A204.1 (cell line): Measurements from ENCODE around the gene TTC39C.

Source experiments
- FAIRE-seq: peaks from 2 replicates; lab custom pipeline; 2012; peaks lifted over from hg19 to GRCh38; lab: Jason Lieb, UNC

TTC39C gene

GRCh38 chr18:24089515-24090337 lies 75.2 kb downstream of the TTC39C start:
- FAIRE-seq, result no peak

- FAIRE-seq, result no peak
Measured at GRCh38 chr18:24090876-24091275, 76.3 kb downstream of the TTC39C start.

- FAIRE-seq, result no peak
Measured at GRCh38 chr18:24094561-24094960, 80.0 kb downstream of the TTC39C start.

GRCh38 chr18:24095976-24096375 lies 81.4 kb downstream of the TTC39C start:
- no peak for FAIRE-seq

- FAIRE-seq, result no peak
Measured at GRCh38 chr18:24103320-24104021, 88.9 kb downstream of the TTC39C start.

GRCh38 chr18:24104486-24104885 lies 89.9 kb downstream of the TTC39C start:
- no peak for FAIRE-seq

- FAIRE-seq, result no peak
Measured at GRCh38 chr18:24108641-24109040, 94.1 kb downstream of the TTC39C start.

- no peak for FAIRE-seq
Measured at GRCh38 chr18:24111936-24112335, 97.4 kb downstream of the TTC39C start.

- FAIRE-seq, result no peak
Measured at GRCh38 chr18:24112464-24112863, 97.9 kb downstream of the TTC39C start.

- FAIRE-seq, result no peak
Measured at GRCh38 chr18:24112874-24113615, 98.5 kb downstream of the TTC39C start.

- no peak for FAIRE-seq
Measured at GRCh38 chr18:24114924-24115549, 100.5 kb downstream of the TTC39C start.

- FAIRE-seq, result no peak
Measured at GRCh38 chr18:24115628-24116027, 101.1 kb downstream of the TTC39C start.

- peak; percentile 94 for FAIRE-seq
Measured at GRCh38 chr18:24118750-24119577, 104.4 kb downstream of the TTC39C start.

- FAIRE-seq, result no peak
Measured at GRCh38 chr18:24120676-24121075, 106.1 kb downstream of the TTC39C start.

GRCh38 chr18:24121625-24122024 lies 107.1 kb downstream of the TTC39C start:
- no peak for FAIRE-seq

- no peak for FAIRE-seq
Measured at GRCh38 chr18:24126155-24126961, 111.8 kb downstream of the TTC39C start.

GRCh38 chr18:24127735-24128134 lies 113.2 kb downstream of the TTC39C start:
- FAIRE-seq, result no peak

GRCh38 chr18:24128700-24129099 lies 114.1 kb downstream of the TTC39C start:
- FAIRE-seq, result no peak

- FAIRE-seq, result no peak
Measured at GRCh38 chr18:24130494-24130893, 115.9 kb downstream of the TTC39C start.

GRCh38 chr18:24136967-24137373 lies 122.4 kb downstream of the TTC39C start:
- no peak for FAIRE-seq

- FAIRE-seq, result no peak
Measured at GRCh38 chr18:24138409-24138788, 123.8 kb downstream of the TTC39C start.
